Measurements from ENCODE around the gene VIPR1.
"Not testable (repeated sequence)": the region's sequence is repeated elsewhere in the genome, so short reads cannot be mapped to it uniquely, and the experiment has no call there.

The VIPR1 gene

GRCh38 chr3:42552830-42553229 lies 50.4 kb downstream of the VIPR1 start:
- TF ChIP-seq CTCF (IDR thresholded peaks at IDR 0.05; ENCODE audit: extremely low read depth, insufficient read depth, missing control alignments): no peak
- in situ Hi-C loops (cut with MboI; ENCODE audit: low pct_unique_long_range_greater_than_20kb, low sequenced_read_pairs, unreplicated experiment): no loop called here
- DNase-seq (ENCODE audit: low spot score): no peak

GRCh38 chr3:42556089-42556632 lies 53.7 kb downstream of the VIPR1 start:
- in situ Hi-C loops (cut with MboI; ENCODE audit: low pct_unique_long_range_greater_than_20kb, low sequenced_read_pairs, unreplicated experiment): no loop called here
- no peak for TF ChIP-seq CTCF (IDR thresholded peaks at IDR 0.05; ENCODE audit: extremely low read depth, insufficient read depth, missing control alignments)
- DNase-seq (ENCODE audit: low spot score): no peak

- in situ Hi-C loops (cut with MboI; ENCODE audit: low pct_unique_long_range_greater_than_20kb, low sequenced_read_pairs, unreplicated experiment); DNase-seq (ENCODE audit: low spot score): not testable (repeated sequence)
These were observed 54.4 kb downstream of the VIPR1 start for GRCh38 chr3:42556817-42557216.

GRCh38 chr3:42557854-42558253 lies 55.4 kb downstream of the VIPR1 start:
- peak; percentile 25 for TF ChIP-seq CTCF (IDR thresholded peaks at IDR 0.05; ENCODE audit: extremely low read depth, insufficient read depth, missing control alignments)
- in situ Hi-C loops (cut with MboI; ENCODE audit: low pct_unique_long_range_greater_than_20kb, low sequenced_read_pairs, unreplicated experiment): no loop called here
- DNase-seq (ENCODE audit: low spot score): no peak

GRCh38 chr3:42562047-42562907 lies 59.8 kb downstream of the VIPR1 start:
- peak; percentile 6 for TF ChIP-seq CTCF (IDR thresholded peaks at IDR 0.05; ENCODE audit: extremely low read depth, insufficient read depth, missing control alignments)
- in situ Hi-C loops (cut with MboI; ENCODE audit: low pct_unique_long_range_greater_than_20kb, low sequenced_read_pairs, unreplicated experiment): no loop called here

GRCh38 chr3:42569593-42570142 lies 67.2 kb downstream of the VIPR1 start:
- in situ Hi-C loops (cut with MboI; ENCODE audit: low pct_unique_long_range_greater_than_20kb, low sequenced_read_pairs, unreplicated experiment): no loop called here
- DNase-seq (ENCODE audit: low spot score): no peak
- no peak for TF ChIP-seq CTCF (IDR thresholded peaks at IDR 0.05; ENCODE audit: extremely low read depth, insufficient read depth, missing control alignments)

More at GRCh38 chr3:42562047-42562907, 59.8 kb downstream of the VIPR1 start:
- no peak for DNase-seq (ENCODE audit: low spot score)

GRCh38 chr3:42572278-42572677 lies 69.8 kb downstream of the VIPR1 start:
- in situ Hi-C loops (cut with MboI; ENCODE audit: low pct_unique_long_range_greater_than_20kb, low sequenced_read_pairs, unreplicated experiment): no loop called here
- DNase-seq (ENCODE audit: low spot score): peak; percentile 26
- peak; percentile 72 for TF ChIP-seq CTCF (IDR thresholded peaks at IDR 0.05; ENCODE audit: extremely low read depth, insufficient read depth, missing control alignments)
